Endometrium (tissue), 2 donors: ENCODE data around the gene FRY.

Source experiments
- FAIRE-seq: peaks from 2 replicates; lab custom pipeline; 2012; peaks lifted over from hg19 to GRCh38; lab: Jason Lieb, UNC
- donor health status: control.
- donor health status: control.

Gene FRY

DNA sequence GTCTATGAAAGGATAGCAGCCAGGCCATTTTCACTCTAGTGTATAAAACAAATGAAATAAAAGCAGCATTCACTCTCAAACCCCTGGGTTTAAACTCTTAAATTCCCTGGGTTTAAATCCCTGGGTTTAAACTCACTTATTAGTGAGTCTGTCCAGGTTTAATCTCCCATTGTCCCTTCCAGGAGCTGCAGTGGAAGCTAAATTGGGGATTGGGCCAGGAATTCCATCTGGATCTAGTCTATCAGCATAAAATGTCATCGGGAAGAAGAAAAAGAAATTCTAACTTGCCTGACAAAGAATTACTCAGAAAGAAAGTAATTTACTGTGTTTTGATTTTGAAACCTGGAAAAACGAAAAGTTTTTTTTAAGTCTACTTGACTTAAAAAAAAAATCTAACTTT is 54.8 kb downstream of the FRY start:
- no peak for FAIRE-seq

DNA sequence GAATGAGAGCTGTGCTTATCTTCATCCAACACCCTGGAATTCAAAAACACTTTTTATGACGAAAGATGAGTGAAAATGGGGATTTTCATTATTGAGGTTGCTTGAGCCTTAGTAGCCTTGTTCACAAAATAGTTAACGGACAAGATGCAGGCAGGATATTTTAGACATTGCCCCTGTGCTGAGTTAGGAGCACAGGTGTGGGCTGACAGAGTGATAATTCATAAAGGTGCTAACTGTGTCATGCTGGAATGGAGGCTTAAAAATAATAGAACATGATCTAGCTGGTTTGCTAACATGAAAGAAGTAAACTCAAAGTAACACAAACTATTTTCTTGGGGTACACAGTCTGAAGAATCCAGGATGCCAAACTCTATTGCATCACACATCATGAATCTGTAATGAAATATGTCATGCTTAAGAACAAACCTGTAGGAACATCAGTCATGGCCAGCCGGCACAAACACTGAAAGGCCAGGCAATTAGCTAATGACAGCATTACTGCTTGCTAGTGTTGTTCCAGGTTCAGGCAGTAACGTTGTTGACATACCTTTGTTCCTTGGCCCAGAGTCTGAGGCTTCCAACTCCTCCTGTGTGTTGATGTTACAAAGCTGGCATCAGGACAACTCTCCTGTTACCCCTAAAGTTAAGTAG is 55.3 kb downstream of the FRY start:
- FAIRE-seq, result no peak

- no peak for FAIRE-seq
These were observed 56.6 kb downstream of the FRY start for GRCh38 chr13:32087955-32088747.

- FAIRE-seq, result no peak
These were observed 60.9 kb downstream of the FRY start for GRCh38 chr13:32092496-32092895.

- no peak for FAIRE-seq
These were observed 61.4 kb downstream of the FRY start for GRCh38 chr13:32093006-32093405.

DNA sequence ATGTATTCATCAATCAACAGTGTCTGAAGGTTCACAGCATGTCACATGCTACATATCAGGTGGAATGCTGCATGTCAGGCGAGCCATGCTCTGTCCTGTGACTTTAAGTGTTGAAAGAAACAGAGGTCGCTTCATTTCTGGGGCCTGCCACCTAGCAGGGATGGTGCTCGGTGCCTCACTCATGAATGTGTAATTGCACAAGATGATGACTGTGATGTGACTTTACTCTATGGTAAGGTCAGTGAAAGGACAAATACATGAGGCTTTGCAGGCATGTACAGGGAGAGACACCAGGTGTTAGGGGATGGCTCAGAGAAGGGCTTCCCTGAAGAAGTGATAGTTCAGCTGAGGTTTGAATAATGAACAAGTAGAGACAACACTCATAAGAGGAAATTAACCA is 66.7 kb downstream of the FRY start:
- FAIRE-seq, result no peak

GRCh38 chr13:32105653-32106313 is 74.2 kb downstream of the FRY start:
- FAIRE-seq, result peak; percentile 88

- FAIRE-seq, result no peak
These were observed 75.9 kb downstream of the FRY start for GRCh38 chr13:32107474-32107873.

DNA sequence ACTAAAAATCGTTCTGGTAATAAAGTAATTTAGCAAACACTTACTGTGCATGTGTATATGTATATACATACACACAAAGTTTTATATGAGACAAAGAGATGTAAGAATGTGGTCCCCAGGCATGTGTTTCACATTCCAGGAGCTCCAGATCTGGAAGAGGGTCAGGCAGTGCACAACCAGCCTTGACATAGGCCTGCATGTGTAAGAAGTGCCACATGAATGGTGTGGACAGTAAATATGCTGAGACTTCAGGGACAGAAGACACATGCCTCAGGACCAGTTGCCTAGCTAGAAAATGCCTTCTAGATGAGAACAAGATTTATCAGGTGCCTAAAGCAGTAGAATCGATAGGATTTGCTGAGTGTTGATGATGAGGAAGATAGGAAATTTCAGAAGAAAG is 76.4 kb downstream of the FRY start:
- no peak for FAIRE-seq

DNA sequence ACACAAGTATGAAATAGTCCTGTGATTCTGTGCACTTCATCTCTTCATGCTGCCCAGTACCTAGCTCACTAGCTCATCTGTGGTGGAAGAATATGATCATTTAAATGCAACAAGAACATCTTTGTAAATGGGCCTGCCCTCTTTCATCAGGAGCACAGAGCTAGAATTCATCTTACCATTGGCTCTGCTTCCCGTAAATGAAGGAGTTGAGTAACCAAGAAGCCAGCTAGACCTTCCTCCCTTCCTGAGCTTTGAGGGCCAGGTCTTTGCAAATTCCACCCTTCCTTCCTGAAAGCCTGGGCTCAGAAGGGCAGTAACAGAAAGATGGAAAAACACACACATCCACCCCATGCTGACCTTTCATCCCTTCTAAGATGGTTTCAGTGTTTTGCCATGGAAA is 82.0 kb downstream of the FRY start:
- no peak for FAIRE-seq

GRCh38 chr13:32114284-32114950 is 82.8 kb downstream of the FRY start:
- FAIRE-seq, result no peak

- no peak for FAIRE-seq
These were observed 83.5 kb downstream of the FRY start for GRCh38 chr13:32115066-32115465.

GRCh38 chr13:32116210-32116609 is 84.6 kb downstream of the FRY start:
- no peak for FAIRE-seq

GRCh38 chr13:32117001-32117400 is 85.4 kb downstream of the FRY start:
- FAIRE-seq, result no peak

DNA sequence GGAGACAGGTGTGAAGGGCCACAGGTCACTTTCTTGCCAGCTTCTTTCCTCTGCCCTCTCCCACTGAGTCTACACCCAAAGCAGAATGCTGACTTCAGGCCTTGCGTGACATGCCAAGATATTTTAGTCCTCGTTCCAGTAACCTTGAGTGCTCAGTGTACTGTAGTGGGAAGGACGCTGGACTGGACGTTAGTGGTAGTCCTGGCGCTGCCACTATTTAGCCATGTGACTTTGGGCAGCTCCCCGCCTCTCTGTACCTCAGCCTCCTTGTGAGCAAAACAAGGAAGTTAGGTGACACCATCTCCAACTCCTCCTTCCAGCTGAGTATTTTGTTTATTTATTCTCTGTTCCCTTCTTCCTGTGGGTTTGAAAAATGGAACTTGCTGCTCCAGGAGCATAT is 86.1 kb downstream of the FRY start:
- no peak for FAIRE-seq

- FAIRE-seq, result peak; percentile 79
These were observed 89.7 kb downstream of the FRY start for GRCh38 chr13:32121316-32121715.

DNA sequence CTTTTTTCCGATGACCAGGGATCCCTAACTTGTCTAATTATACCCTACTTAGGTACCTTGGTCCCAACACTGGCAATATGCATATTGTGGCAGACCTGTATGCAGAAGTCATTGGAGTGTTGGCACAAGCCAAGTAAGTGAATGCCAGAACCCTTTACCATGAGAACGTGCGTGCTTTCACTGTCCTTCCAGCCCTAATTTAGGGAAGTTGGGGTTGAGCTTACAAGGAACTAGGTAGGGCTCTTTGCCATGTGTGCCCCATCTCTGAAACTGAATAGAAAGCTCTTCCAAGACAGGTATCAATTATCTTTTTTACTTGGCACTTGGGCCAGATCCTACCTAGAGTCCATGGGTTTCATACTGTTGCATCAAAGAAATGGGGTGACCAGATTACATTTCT is 93.2 kb downstream of the FRY start:
- FAIRE-seq, result no peak

DNA sequence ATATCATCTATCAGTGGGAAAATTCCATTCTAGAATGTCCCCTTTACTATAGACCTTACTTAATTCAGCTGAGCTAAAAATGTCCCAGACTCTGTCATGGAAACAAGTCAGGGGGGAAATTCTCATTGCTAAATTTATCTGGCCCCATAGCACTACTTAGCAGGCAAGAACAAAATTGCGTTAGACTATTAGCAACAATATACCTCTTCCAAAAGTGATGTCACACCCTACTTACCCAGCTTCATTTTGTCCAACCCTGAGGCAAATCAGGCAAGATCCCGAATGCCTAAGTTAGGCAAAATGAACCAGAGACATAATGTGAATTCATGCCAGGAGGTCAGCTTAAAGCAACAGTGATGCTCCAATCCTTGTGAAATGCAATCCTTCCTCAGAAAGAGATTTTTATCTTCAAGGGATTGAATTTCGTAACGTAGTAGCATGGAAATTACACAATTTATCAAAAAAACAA is 93.7 kb downstream of the FRY start:
- no peak for FAIRE-seq

DNA sequence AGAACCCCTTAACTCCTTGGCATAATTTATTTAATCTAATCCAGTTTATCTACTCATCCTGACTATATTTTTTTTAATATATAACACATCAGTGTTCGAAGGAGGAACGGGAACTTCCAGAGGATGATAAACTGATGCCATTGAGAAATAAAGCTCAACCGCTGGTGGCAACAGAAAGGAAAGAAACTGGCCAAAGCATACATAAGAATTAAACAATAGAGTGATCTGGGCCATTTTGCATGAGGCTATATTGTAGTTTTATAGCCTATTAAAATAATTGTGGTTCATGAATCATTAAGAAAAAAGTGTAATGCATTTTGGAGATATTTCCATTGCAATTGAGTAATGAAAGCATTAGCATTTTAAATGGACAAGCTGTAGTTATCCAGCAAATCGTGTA is 94.2 kb downstream of the FRY start:
- no peak for FAIRE-seq

DNA sequence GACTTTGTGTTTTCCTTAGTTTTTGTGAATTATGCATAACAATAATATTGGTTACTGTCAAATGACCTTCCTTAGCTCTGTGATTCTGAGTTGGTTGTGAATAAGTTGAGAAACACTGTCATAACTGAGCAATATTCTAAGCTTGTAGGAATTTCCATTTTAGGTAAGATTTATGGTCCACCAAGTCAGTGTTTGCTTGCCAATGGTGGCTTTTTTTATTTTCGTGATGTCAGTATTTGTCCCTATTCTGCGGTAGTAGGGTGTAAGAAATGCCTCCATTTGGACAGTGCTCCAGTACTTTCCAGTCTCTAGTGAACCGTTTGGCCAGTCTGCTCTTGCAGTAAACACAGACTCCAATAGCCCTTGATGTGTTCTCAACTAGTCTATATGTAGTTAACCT is 94.7 kb downstream of the FRY start:
- FAIRE-seq, result no peak

DNA sequence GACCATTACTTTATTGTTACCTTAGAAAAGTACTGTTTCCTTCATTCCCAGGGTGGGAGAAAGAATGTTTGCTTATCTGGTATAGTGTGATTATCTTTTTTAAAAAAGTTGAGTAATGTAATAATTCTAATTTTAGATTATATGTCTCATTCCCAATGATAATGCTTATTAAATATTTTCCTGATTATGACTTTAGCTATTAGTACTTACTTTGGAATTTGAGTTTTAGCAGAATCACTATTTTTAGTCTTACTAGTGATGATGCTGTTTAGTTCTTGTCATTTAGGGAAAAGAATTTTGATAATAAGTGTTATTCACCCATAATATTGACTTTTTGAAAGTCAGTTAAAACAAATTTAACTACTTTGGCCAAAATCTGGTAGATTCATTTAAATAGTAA is 95.2 kb downstream of the FRY start:
- FAIRE-seq, result no peak

DNA sequence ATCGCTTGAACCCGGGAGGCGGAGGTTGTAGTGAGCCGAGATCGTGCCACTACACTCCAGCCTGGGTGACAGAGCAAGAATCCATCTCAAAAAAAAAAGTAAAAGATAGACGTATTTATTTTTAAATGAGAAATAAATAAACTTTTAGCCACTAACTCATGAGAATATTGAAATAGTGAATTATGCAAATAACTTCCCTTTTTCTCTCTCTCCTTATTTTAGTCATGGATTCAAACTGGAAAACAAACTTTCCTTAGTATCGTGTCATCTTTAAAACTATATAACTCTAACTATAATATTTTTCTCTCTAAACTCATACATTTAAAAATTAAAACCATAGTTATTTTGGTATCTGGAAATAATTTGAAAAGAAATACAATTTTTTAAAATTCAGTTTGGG is 96.1 kb downstream of the FRY start:
- FAIRE-seq, result peak; percentile 29
